Neural cell (in vitro differentiated cells): ENCODE measurements around the gene MYO1F. TPM values are rescaled to one million over a fixed set of nuclear protein-coding genes. Genes with fewer than 3 reads are reported as not detected.
"Not testable (repeated sequence)": the region's sequence is repeated elsewhere in the genome, so short reads cannot be mapped to it uniquely, and the experiment has no call there.

ENCODE experiments used
- H2AFZ ChIP-seq: fragments of 200-600, 300-800 bp; sonication (generic), shearing (Covaris generic); 2 replicates; pipeline ENCODE4 v1.6.0; 2014; ENCODE audit warnings: low read depth, mild to moderate bottlenecking, antibody characterized with exemption, low read length, moderate library complexity
- H3F3A ChIP-seq: fragments of 200-600 bp; shearing (Covaris generic); 2 replicates; pipeline ENCODE4 v1.6.1; 2016; ENCODE audit warnings: mild to moderate bottlenecking, moderate library complexity, mixed read lengths, antibody characterized with exemption, low read length; ENCODE audit not compliant: insufficient read depth, poor library complexity, severe bottlenecking
- H3K27ac ChIP-seq: fragments of 200-600, 300-800 bp; sonication (generic), shearing (Covaris generic); 2 replicates; pipeline ENCODE4 v1.5.1; 2014; ENCODE audit warnings: mild to moderate bottlenecking, low read length, moderate library complexity
- H3K27me3 ChIP-seq: fragments of 300-800, 200-600 bp; sonication (generic), shearing (Covaris generic); 2 replicates; pipeline ENCODE4 v1.6.0; 2014; ENCODE audit warnings: mild to moderate bottlenecking, low read depth, low read length, moderate library complexity; ENCODE audit not compliant: insufficient read depth
- H3K36me3 ChIP-seq: fragments of 300-800, 200-600 bp; sonication (generic), shearing (Covaris generic); 2 replicates; pipeline ENCODE4 v1.5.1; 2014; ENCODE audit warnings: mild to moderate bottlenecking, antibody characterized with exemption, low read length, moderate library complexity; ENCODE audit not compliant: insufficient read depth
- H3K4me2 ChIP-seq: fragments of 300-800, 200-600 bp; sonication (generic), shearing (Covaris generic); 2 replicates; pipeline ENCODE4 v1.6.0; 2014; ENCODE audit warnings: mild to moderate bottlenecking, low read length
- H3K4me3 ChIP-seq: fragments of 300-800, 200-600 bp; sonication (generic), shearing (Covaris generic); 2 replicates; pipeline ENCODE4 v1.5.1; 2014; ENCODE audit warnings: mild to moderate bottlenecking, low read length, moderate library complexity
- H3K79me2 ChIP-seq: fragments of 200-600 bp; shearing (Covaris generic); replicated peaks from 2 replicates; pipeline ENCODE4 v1.6.0; 2014; ENCODE audit warnings: mild to moderate bottlenecking, low read length, moderate library complexity; ENCODE audit not compliant: insufficient read depth
- H3K9ac ChIP-seq: fragments of 300-800, 200-600 bp; sonication (generic), shearing (Covaris generic); 2 replicates; pipeline ENCODE4 v1.6.1; 2016; ENCODE audit warnings: mild to moderate bottlenecking, low read length, mixed read lengths
- H3K9me2 ChIP-seq: fragments of 200-600 bp; shearing (Covaris generic); 2 replicates; pipeline ENCODE4 v1.6.1; 2016; ENCODE audit warnings: mild to moderate bottlenecking, low read length, mixed read lengths; ENCODE audit not compliant: insufficient read depth
- H3K9me3 ChIP-seq: fragments of 200-600, 300-800 bp; sonication (generic), shearing (Covaris generic); 2 replicates; pipeline ENCODE4 v1.6.1; 2016; ENCODE audit warnings: mild to moderate bottlenecking, mixed run types, low read length, moderate library complexity, mixed read lengths
- H4K20me1 ChIP-seq: fragments of 200-600 bp; shearing (Covaris generic); 2 replicates; pipeline ENCODE4 v1.6.1; 2016; ENCODE audit warnings: mild to moderate bottlenecking, mixed run types; ENCODE audit not compliant: insufficient read depth
- EP300 ChIP-seq: fragments of 450-650 bp; conservative IDR thresholded peaks from 2 replicates; pipeline ENCODE4 v1.6.1; 2014; ENCODE audit warnings: antibody characterized with exemption, mild to moderate bottlenecking, moderate library complexity; ENCODE audit not compliant: poor library complexity, severe bottlenecking
- EZH2 ChIP-seq: fragments of 200-600, 300-800 bp; shearing (Covaris generic), sonication (generic); IDR thresholded peaks from 2 replicates; pipeline ENCODE4 v1.6.1; 2014; ENCODE audit warnings: antibody characterized with exemption, low read length, borderline replicate concordance, mild to moderate bottlenecking; ENCODE audit not compliant: insufficient read depth, poor library complexity, severe bottlenecking
- MXI1 ChIP-seq: fragments of 450-650 bp; conservative IDR thresholded peaks from 2 replicates; pipeline ENCODE4 v1.6.1; 2014; ENCODE audit warnings: antibody characterized with exemption, mild to moderate bottlenecking; ENCODE audit not compliant: poor library complexity, severe bottlenecking
- POLR2AphosphoS5 ChIP-seq: IDR thresholded peaks from 2 replicates; pipeline ENCODE4 v1.6.1; 2012
- RAD21 ChIP-seq: fragments of 450-650 bp; conservative IDR thresholded peaks from 2 replicates; pipeline ENCODE4 v1.6.1; 2014; ENCODE audit warnings: antibody characterized with exemption, mild to moderate bottlenecking, moderate library complexity
- REST ChIP-seq: IDR thresholded peaks from 2 replicates; pipeline ENCODE4 v1.6.1; 2012; ENCODE audit warnings: borderline replicate concordance
- SMC3 ChIP-seq: fragments of 450-650 bp; conservative IDR thresholded peaks from 2 replicates; pipeline ENCODE4 v1.6.1; 2014; ENCODE audit warnings: antibody characterized with exemption, mild to moderate bottlenecking, moderate library complexity; ENCODE audit not compliant: poor library complexity
- TAF1 ChIP-seq: IDR thresholded peaks from 2 replicates; pipeline ENCODE4 v1.6.1; 2012; ENCODE audit warnings: low read depth
- polyA plus RNA-seq: library from polyadenylated mRNA; depleted of rRNA; stranded (reverse); fragments of >200 nt; gene quantifications from 2 replicates; pipeline ENCODE4 v1.2.3, GENCODE V29; 2014
- TF ChIP-seq, protein P1 (sequence below): fragments of 450-650 bp; IDR thresholded peaks from 2 replicates; pipeline ENCODE4 v1.5.1; 2014; ENCODE audit warnings: antibody characterized with exemption, mild to moderate bottlenecking, moderate library complexity; ENCODE audit not compliant: poor library complexity, severe bottlenecking

Gene MYO1F
- polyA plus RNA-seq, 1 donor from 2014 or later: 0.40 TPM

- H3K36me3 ChIP-seq: no peaks in the 10 kb centered on the region
- no peaks in the 10 kb centered on the region for H3K79me2 ChIP-seq
- no peak overlapping the region for H3K4me2 ChIP-seq
- H3K4me3 ChIP-seq: no peak overlapping the region
- no peaks in the 10 kb centered on the region for H3K9me3 ChIP-seq
- no peak overlapping the region for H2AFZ ChIP-seq
- no peak for TF ChIP-seq REST
- TF ChIP-seq MXI1: no peak
- TF ChIP-seq SMC3: no peak
- TF ChIP-seq POLR2AphosphoS5: no peak
- no peak for TF ChIP-seq EZH2
- TF ChIP-seq, protein P1, sequence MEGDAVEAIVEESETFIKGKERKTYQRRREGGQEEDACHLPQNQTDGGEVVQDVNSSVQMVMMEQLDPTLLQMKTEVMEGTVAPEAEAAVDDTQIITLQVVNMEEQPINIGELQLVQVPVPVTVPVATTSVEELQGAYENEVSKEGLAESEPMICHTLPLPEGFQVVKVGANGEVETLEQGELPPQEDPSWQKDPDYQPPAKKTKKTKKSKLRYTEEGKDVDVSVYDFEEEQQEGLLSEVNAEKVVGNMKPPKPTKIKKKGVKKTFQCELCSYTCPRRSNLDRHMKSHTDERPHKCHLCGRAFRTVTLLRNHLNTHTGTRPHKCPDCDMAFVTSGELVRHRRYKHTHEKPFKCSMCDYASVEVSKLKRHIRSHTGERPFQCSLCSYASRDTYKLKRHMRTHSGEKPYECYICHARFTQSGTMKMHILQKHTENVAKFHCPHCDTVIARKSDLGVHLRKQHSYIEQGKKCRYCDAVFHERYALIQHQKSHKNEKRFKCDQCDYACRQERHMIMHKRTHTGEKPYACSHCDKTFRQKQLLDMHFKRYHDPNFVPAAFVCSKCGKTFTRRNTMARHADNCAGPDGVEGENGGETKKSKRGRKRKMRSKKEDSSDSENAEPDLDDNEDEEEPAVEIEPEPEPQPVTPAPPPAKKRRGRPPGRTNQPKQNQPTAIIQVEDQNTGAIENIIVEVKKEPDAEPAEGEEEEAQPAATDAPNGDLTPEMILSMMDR: no peak
- TF ChIP-seq TAF1: no peak
- TF ChIP-seq EP300: no peak
- TF ChIP-seq RAD21: no peak
- no peak overlapping the region for H3K27ac ChIP-seq
- no peaks in the 10 kb centered on the region for H4K20me1 ChIP-seq
- no peak overlapping the region for H3K9ac ChIP-seq
- no peaks in the 10 kb centered on the region for H3F3A ChIP-seq
- H3K27me3 ChIP-seq: no peaks in the 10 kb centered on the region
- no peaks in the 10 kb centered on the region for H3K9me2 ChIP-seq
Observed at GRCh38 chr19:8618751-8619150, 41.5 kb upstream of the MYO1F start.

- Histone ChIP-seq H3K9me3 (no peaks in the 10 kb centered on the region), H3K9me2 (no peaks in the 10 kb centered on the region), H3K36me3 (no peaks in the 10 kb centered on the region), H3K27ac (no peak overlapping the region), H2AFZ (no peak overlapping the region), H3F3A (no peaks in the 10 kb centered on the region), H3K4me3 (no peak overlapping the region), H3K79me2 (no peaks in the 10 kb centered on the region), H3K27me3 (no peaks in the 10 kb centered on the region), H3K9ac (no peak overlapping the region), H3K4me2 (no peak overlapping the region), H4K20me1 (no peaks in the 10 kb centered on the region)
- TF ChIP-seq EZH2: no peak
- no peak for TF ChIP-seq REST
- no peak for TF ChIP-seq EP300
- TF ChIP-seq MXI1: no peak
- TF ChIP-seq SMC3: no peak
- no peak for TF ChIP-seq TAF1
- no peak for TF ChIP-seq POLR2AphosphoS5
- TF ChIP-seq, protein P1: no peak
- TF ChIP-seq RAD21: no peak
Observed at GRCh38 chr19:8617984-8618383, 40.7 kb upstream of the MYO1F start.

- not testable (repeated sequence) for H3K9me2 ChIP-seq, H3K79me2 ChIP-seq, H3K36me3 ChIP-seq, H3K9me3 ChIP-seq, H3K4me2 ChIP-seq, H4K20me1 ChIP-seq, H3K4me3 ChIP-seq, H3K27ac ChIP-seq, H3K9ac ChIP-seq, H3F3A ChIP-seq, H2AFZ ChIP-seq, H3K27me3 ChIP-seq
Observed at GRCh38 chr19:8617325-8617724, 40.1 kb upstream of the MYO1F start.
